H1 (cell line): ENCODE measurements around the gene LGALS8. TPM values are rescaled to one million over a fixed set of nuclear protein-coding genes. Genes with fewer than 3 reads are reported as not detected.

Experiments used
- BACH1 ChIP-seq: IDR thresholded peaks from 2 replicates; pipeline ENCODE4 v1.6.1; 2012; ENCODE audit warnings: low read length, improper control_type of control experiment
- CBX5 ChIP-seq: fragments of 300-800, 300-1000 bp; sonication (generic); IDR thresholded peaks from 2 replicates; pipeline ENCODE4 v1.7.1; 2016; ENCODE audit warnings: antibody characterized with exemption, low read length, low read depth
- CEBPB ChIP-seq: IDR thresholded peaks from 2 replicates; pipeline ENCODE4 v1.6.1; 2012; ENCODE audit warnings: low read depth, low read length
- CHD1 ChIP-seq: IDR thresholded peaks from 2 replicates; pipeline ENCODE4 v1.6.1; 2012; ENCODE audit warnings: low read depth, low read length, improper control_type of control experiment
- CTBP2 ChIP-seq: IDR thresholded peaks from 2 replicates; pipeline ENCODE4 v1.7.0; 2011; ENCODE audit warnings: borderline replicate concordance, mild to moderate bottlenecking, moderate library complexity, mixed read lengths, low read length; ENCODE audit not compliant: insufficient read depth, insufficient read length
- EP300 ChIP-seq, 2 experiments: IDR thresholded peaks; 1 replicate in 1 of 2; 2 replicates in 1 of 2; pipeline ENCODE4 v1.6.1; 2011 to 2012; ENCODE audit warnings: low read depth in 2 of 2, low read length in 2 of 2, mild to moderate bottlenecking in 2 of 2, borderline replicate concordance in 1 of 2, inconsistent platforms in 1 of 2, moderate library complexity in 1 of 2
- EZH2 ChIP-seq: fragments of 200-600 bp; sonication (generic); IDR thresholded peaks from 2 replicates; pipeline ENCODE4 v1.7.1; 2012; ENCODE audit warnings: low read depth, mild to moderate bottlenecking, moderate library complexity, low read length, inconsistent platforms; ENCODE audit not compliant: severe bottlenecking
- JUND ChIP-seq: IDR thresholded peaks from 2 replicates; pipeline ENCODE4 v1.6.1; 2011; ENCODE audit warnings: mild to moderate bottlenecking, improper control_type of control experiment, low read length
- KDM4A ChIP-seq: IDR thresholded peaks from one replicate; pipeline ENCODE4 v1.7.1; 2012; ENCODE audit warnings: low read depth, mild to moderate bottlenecking, moderate library complexity, low read length, inconsistent platforms; ENCODE audit not compliant: severe bottlenecking
- POLR2A ChIP-seq, 2 experiments: IDR thresholded peaks; 1 replicate in 1 of 2; 2 replicates in 1 of 2; pipeline ENCODE4 v1.6.1; 2011; ENCODE audit warnings: low read depth in 2 of 2, low read length in 2 of 2, mild to moderate bottlenecking in 2 of 2; ENCODE audit errors: control extremely low read depth in 1 of 2
- POU5F1 ChIP-seq: IDR thresholded peaks from 2 replicates; pipeline ENCODE4 v1.6.1; 2011; ENCODE audit warnings: low read depth, mild to moderate bottlenecking, low read length, moderate library complexity
- RNF2 ChIP-seq: fragments of 200-900, 300-1000 bp; sonication (generic); IDR thresholded peaks from 2 replicates; pipeline ENCODE4 v1.7.1; 2016; ENCODE audit warnings: borderline replicate concordance, low read depth, mild to moderate bottlenecking, antibody characterized with exemption, low read length; ENCODE audit not compliant: poor library complexity, severe bottlenecking; ENCODE audit errors: missing control alignments
- RXRA ChIP-seq: IDR thresholded peaks from 2 replicates; pipeline ENCODE4 v1.6.1; 2011; ENCODE audit warnings: low read depth, mild to moderate bottlenecking, low read length, moderate library complexity; ENCODE audit not compliant: insufficient read depth
- SIN3A ChIP-seq, 2 experiments: IDR thresholded peaks in 1 of 2; conservative IDR thresholded peaks in 1 of 2; 2 replicates each; pipeline ENCODE4 v1.6.1; 2011 to 2012; ENCODE audit warnings: low read length in 2 of 2, improper control_type of control experiment in 1 of 2, low read depth in 1 of 2, mild to moderate bottlenecking in 1 of 2
- SIRT6 ChIP-seq: IDR thresholded peaks from one replicate; pipeline ENCODE4 v1.7.1; 2012; ENCODE audit warnings: low read length, inconsistent platforms
- SP2 ChIP-seq: IDR thresholded peaks from 2 replicates; pipeline ENCODE4 v1.6.1; 2012; ENCODE audit warnings: mild to moderate bottlenecking, low read length, inconsistent platforms
- SUZ12 ChIP-seq: fragments of 200-600 bp; sonication (generic); IDR thresholded peaks from 2 replicates; pipeline ENCODE4 v1.6.1; 2012; ENCODE audit warnings: mild to moderate bottlenecking, inconsistent platforms, low read length, moderate library complexity, mixed read lengths
- TBP ChIP-seq: IDR thresholded peaks from 2 replicates; pipeline ENCODE4 v1.6.1; 2011; ENCODE audit warnings: low read depth, low read length, improper control_type of control experiment
- YY1 ChIP-seq: IDR thresholded peaks from 2 replicates; pipeline ENCODE4 v1.6.1; 2011; ENCODE audit warnings: low read depth, mild to moderate bottlenecking, low read length
- ZNF274 ChIP-seq: IDR thresholded peaks from 2 replicates; pipeline ENCODE4 v1.7.0; 2012; ENCODE audit warnings: low read length, borderline replicate concordance; ENCODE audit errors: extremely low read depth
- polyA plus RNA-seq, 7 experiments: library from polyadenylated mRNA; depleted of rRNA in 3 of 7; stranded (reverse) in 5 of 7; unstranded in 2 of 7; fragments of >200 nt in 5 of 7; fragments of 200-250 nt in 2 of 7; gene quantifications; 1 replicate in 5 of 7; 2 replicates in 1 of 7; 4 replicates in 1 of 7; pipeline versions ENCODE4 v1.2.1 to v1.2.3, GENCODE V29; 2011 to 2013; ENCODE audit warnings: missing spikeins in 2 of 7, mixed read lengths in 2 of 7
- total RNA-seq: library from RNA; stranded (reverse); fragmentation: NEBNext Ultra II Directional; extraction: Animal tissue kit (Norgen Biotek cat#: 25700); gene quantifications from 2 replicates; pipeline ENCODE4 v1.2.1, GENCODE V29; 2021

LGALS8 gene
- total and polyA plus RNA-seq, 2 of the 8 experiments (the other 6 are each of a cell fraction or from before 2014, with no cell fraction given) = 7.2 to 11.6 TPM

DNA sequence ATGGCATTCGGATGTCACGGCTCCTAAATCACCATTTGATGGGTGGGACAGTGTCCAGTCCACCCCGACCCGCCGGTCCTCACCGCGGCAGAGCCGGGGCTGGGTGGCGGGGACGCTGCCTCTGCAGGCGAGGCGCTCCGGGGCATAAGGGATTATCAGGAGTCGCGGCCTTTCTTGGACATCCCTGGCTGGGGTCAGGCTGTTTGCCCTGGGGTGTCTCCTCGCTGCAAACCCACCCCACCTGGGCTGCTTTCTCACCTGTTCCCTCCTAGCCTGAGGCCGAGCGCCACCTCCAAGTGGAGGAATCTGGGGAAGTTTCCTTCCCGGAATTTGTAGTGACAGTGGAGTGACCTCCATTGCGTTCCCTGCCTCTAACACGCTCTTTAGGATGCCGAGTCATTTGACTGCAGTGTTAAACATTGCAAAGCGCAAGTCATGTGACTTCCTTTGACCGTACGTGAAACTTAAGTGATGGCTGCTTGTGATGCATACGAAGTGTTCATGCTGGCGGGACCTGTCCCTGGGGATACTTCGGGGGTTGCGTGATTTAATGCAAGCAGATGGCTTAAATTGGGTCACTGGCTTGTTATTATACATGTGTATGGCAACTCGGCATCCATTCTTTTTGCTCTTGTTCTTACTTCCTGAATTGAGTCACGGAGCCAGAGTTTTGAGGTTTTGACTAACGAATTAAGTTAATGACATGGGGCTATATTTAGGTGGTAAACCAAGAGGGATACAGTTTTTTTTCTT, 536 bp downstream of the LGALS8 start (continued):
- peak in 1 of 2 experiments; percentile 39; a peak in 1 of 3 replicates for TF ChIP-seq POLR2A (IDR thresholded peaks at IDR 0.05; ENCODE audit: control extremely low read depth in 1 of 2, low read depth in 2 of 2, low read length in 2 of 2)
- peak; percentile 28; the same call in 1 of the 2 replicates for TF ChIP-seq TBP
- no peak for TF ChIP-seq ZNF274
- no peak for TF ChIP-seq BACH1
- peak; percentile 77 for TF ChIP-seq YY1
- peak in 1 of 2 experiments; percentile 64; a peak in 2 of 4 replicates for TF ChIP-seq SIN3A (conservative IDR thresholded peaks at IDR 0.05 in 1 of 2, IDR thresholded peaks at IDR 0.05 in 1 of 2; ENCODE audit: low read depth in 1 of 2, low read length in 2 of 2)
- TF ChIP-seq CBX5 = no peak
- TF ChIP-seq SIRT6 = no peak
- TF ChIP-seq KDM4A = peak; percentile 93
- no peak for TF ChIP-seq CEBPB
- TF ChIP-seq RNF2 = no peak
- TF ChIP-seq CTBP2 = no peak
- TF ChIP-seq RXRA = no peak
- no peak for TF ChIP-seq SP2
- no peak for TF ChIP-seq EP300 (IDR thresholded peaks at IDR 0.05; ENCODE audit: borderline replicate concordance in 1 of 2, low read depth in 2 of 2, low read length in 2 of 2)
- TF ChIP-seq POU5F1 = no peak
- no peak for TF ChIP-seq JUND
- TF ChIP-seq SUZ12 = peak; percentile 37; the same call in 1 of the 2 replicates
- no peak for TF ChIP-seq CHD1
- peak; percentile 29 for TF ChIP-seq EZH2
